CD4-positive, alpha-beta T cell treated with Interleukin-21 for 1 hour (primary cell): Measurements from ENCODE around the gene GPI.

Experiments
- DNase-seq: peaks from one replicate; pipeline ENCODE4 v3.0.0-alpha.2; 2020

The GPI gene

DNA sequence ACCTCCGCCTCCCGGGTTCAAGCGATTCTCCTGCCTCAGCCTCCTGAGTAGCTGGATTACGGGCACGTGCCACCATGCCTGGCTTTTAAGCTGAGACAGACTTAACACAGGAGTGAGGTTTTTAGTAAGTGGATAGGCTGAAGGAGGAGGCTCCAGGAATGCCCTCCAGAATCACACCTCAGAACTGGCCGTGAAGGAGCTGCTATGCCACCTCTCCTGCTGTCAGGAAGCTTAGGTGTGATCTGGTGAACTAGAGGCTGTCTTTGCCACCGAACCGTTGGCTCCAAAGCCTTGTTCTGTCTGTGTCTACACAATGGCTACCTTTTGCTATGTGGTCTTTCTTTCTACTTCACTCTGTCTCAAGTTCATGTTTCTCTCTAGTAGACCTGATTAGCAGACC is 43.4 kb downstream of the GPI start:
- no peak for DNase-seq

DNA sequence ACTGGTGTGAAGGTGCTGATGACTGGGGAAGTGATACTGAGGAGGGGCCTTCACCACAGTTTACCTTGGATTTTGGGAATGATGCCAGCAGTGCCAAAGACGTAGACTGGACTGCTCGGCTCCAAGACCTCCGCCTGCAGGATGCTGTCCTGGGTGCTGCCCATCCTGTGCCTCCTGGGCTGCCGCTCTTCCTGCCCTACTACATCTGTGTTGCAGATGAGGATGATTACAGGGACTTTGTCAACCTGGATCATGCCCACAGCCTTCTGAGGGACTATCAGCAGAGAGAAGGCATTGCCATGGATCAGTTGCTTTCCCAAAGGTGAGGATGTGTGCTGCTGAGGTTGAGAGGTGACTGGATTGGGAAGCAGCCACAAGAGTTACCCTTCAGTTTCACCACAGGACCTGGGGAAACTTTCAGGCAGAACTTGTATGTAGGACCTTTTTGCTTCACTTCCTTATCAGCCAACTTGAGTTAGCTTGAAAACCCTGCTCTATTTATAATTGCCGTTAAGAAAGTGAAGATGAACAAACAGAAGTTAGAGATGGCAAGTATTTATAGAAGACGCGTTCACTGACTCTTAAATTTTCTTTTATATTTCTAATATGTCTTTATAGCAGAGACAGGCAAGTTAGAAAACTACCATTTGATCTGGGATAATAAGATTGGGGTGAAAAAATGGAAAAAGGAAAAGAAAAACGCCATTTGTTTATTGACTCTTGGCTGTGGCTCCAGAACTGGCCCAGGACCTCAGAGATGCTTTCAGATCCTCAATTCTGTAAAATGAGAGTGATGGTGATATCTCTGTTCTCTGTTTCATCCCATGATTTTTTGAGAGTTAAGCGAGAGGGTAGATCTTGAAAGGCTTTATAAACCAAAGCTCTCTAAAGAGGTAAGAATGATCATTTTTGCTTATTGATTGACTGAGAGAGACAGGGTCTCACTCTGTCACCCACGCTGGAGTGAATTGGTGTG is 44.5 kb downstream of the GPI start:
- no peak for DNase-seq

DNA sequence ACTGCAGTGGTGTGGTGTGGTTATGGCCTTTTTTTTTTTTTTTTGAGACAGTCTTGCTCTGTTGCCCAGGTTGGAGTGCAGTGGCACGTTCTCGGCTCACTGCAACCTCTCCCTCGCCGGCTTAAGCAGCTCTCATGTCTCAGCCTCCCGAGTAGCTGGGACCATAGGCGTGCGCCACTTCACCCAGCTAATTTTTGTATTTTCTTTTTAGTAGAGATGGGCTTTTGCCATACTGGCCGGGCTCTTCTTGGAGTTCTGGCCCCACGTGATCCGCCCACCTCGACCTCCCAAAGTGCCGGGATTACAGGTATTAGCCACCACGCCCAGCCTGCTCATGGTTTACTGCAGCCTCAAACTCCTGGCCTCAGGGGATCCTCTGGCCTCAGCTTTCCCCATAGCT is 46.2 kb downstream of the GPI start:
- DNase-seq = no peak

DNA sequence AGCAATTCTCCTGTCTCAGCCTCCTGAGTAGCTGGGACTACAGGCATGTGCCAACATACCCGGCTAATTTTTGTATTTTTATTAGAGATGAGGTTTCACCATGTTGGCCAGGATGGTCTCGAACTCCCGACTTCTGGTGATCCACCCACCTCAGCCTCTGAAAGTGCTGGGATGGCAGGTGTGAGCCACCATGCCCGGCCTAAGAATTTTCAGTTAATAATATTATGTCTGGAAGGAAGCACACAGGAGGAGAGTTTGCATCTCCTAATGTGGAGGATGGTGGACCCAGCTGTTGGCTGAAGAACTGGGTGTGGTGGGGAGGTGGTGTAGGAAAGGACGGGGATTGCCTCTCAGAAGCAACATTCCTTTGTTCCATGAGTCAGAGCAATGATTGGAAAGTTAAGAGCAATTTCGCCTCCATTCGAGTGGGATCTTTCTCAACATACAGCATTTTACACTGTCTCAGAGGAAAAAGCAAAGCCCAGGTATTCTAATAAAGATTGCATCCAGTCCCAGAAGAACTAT is 51.1 kb downstream of the GPI start:
- DNase-seq = no peak

DNA sequence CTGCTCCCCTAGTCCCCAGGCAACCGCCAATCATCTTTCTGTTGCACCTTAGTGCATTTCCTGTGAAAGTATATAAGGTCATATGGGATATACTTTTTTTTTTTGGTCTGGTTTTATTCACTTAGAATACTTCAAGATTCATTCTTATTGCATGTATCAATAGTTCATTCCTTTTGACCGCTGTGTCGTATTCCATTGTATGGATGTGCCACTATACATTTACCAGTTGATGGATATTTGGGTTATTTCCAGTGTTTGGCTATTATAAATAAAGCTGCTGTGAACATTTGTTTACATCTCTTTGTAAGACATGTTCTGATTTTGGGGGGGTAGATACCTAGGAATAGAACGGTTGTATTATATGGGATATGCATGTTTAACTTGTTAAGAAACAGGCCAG is 53.3 kb downstream of the GPI start:
- DNase-seq = no peak

DNA sequence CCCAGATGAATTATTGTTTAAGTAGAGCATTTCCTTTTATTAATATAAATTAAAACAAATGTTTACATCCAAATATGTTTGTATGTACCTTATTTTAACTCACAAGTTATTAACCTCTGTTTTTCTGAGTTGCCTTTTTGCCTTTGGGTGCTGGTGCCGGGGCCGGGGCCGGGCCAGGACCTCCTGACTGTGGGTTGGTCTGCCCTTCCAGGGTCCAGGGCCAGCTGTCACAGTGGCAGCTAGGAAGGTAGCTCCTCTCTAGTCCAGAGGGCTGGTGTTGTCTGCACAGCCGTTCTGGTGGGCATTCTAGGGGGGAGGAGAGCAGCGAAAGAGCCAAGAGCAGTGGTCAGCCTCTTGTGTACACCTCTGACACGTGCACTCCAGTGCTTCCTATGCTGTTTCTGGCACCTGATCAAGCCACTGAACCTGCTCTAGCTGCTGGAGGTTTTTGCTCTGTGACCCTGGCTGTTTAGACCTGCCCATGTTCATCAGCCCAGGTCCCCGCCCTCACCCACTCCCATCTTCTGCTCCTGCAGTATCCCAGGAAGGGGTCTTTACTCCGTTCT is 61.2 kb downstream of the GPI start:
- DNase-seq = no peak

DNA sequence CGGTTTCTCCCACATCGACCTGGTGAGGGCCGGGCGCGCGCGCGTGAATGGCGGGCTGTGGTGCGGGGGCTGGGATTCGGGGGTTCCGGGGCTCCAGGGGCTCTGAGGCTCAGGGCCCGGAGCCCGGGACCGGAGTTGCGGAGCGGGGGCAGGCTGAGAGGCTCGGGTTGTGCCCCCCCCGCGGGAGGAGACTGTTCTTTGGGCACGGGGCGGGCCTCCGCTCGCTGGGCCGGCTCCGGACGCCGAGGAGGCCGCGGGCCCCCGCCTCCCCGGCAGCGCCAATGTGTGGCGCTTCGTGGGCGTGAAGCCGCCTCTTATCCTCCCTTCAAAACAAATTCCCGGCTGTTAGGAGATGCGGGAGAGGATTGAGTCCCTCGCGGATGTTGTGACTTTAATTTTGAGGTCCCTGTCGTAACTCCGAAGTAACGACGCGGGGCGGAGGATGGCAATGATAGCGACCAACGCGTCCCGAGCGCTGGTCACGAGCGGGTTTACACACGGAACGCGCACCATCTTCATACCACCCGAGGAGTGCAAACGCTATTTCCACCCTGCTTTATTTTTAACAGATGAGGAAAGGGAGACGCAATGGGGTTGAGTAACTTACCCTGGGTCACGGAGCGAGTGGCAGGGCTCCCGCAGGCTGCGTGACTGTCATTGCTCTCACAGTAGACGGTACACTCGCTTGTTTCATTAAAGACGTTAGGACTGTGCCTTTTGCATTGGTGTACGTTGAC is 63.7 kb downstream of the GPI start:
- DNase-seq = no peak

DNA sequence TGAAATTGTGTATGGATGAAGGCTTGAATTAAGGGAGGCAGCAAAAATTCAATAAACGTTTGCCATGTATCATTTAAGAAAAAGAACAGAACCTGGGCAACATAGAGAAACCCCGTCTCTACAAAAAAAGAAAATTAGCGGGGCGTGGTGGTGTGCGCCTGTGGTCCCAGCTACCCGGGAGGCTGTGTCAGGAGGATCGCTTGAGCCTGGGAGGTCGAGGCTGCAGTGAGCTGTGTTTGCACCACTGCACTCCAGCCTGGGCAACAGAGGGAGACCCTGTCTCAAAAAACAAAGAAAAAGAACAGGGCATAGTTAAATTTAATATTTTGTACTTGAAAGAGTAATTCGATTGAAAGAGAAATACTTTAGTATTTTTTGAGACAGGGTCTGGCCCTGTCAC is 64.6 kb downstream of the GPI start:
- DNase-seq = no peak

DNA sequence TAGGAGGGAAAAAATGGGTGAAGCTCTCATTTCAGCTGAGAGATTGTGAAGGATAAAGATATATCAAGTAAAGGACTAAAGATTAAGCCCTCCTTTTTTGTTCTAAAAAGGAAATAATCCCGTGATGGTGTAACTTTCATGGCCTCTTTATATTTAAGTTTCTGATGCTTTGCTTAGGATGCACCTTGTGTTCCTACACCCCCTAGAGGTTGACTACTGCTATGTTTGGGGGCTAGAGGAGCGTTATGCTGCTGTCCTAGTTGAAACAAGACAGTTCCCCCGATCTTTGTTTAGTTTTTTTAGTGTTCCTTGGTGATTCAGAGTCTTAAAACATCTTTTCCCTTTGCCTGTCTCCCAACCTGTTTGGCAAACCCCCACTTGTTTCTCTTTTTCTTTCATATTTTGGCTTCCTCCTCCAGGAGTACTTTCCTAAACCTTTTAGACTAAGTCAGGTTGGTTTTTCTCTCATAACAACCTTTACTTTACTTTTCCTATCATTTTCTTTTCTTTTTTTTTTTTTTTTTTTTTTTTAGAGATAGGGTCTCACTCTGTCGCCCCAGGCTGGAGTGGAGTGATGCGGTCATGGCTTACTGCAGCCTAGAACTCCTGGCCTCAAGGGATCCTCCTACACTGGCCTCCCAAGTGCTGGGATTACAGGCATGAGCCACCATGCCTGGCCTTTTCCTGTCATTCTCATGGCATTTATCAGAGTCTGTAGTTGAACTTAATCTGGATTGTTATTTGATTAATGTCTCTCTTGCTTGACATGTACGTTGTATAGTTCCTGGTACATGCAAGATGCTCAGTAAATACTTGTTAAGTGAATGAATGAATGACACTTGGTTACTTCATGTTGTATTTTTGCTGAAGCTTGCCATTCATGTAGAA is 66.0 kb downstream of the GPI start:
- peak; percentile 78 for DNase-seq

DNA sequence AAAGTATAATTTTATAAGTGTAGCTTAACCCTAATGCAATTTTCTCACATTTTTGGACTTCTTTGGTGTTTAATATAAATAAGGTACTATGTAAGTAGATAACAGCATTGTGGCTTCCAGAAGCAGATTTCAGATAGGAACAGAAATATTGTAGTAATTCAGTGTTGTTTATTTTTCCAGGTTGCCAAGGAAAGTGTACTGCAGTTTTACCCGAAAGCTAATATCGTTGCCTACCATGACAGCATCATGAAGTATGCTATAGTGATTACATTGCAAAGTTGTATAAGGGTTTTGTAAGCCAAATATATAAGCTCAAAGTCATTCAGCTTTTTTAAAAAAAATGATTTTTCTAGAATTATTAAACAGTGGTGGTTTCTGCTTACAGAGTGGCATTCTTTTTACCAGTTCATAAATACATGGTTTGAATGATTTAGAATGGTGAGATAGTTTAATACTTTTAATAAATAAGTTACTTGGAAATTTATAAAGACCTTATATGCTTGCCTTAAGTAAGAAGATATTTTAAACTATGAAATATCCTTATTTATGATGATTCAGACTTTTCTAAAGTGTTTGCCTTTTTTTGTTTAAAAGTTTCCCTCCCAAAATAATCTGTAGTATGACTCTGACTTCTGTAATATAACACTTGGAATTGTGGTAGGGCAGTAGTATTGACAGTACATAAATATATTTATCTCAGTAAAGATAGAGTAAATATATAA is 66.8 kb downstream of the GPI start:
- no peak for DNase-seq

DNA sequence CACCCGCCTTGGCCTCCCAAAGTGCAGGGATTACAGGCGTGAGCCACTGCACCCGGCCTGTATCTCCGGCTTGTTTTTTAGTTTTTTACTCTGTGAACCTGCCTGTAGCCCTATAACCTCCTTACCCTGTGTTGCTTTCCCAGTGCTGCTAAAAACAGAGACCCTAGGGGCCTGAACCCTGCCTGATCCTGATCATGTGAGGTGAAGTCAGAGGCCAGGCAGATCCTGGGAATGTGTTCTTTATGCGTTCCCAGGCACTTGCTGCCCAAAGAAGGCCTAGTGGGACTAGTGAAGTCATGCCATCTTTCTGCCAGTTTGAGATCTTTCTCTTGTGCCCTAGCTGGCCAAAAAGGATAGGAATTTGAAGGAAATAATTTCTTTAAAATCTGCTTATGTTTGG is 67.8 kb downstream of the GPI start:
- DNase-seq = no peak

DNA sequence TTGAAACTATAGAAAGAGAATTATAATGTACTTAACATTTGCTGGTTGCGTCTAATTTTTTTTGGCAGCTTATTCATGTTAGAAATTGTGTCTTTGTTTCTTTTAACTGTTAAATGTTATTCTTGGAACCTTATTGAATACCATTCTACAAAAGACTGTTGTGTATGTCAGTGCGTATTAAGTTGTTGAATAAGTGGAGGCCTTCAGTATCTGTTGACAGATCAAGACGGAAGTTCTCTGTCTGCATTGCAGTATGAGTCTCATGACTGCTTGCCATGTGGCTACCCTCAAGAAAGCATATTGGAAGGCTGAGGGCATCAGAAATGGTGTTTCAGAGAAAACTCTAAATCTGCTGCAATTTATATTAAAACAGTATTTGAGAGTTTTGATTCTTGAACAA is 71.7 kb downstream of the GPI start:
- no peak for DNase-seq

DNA sequence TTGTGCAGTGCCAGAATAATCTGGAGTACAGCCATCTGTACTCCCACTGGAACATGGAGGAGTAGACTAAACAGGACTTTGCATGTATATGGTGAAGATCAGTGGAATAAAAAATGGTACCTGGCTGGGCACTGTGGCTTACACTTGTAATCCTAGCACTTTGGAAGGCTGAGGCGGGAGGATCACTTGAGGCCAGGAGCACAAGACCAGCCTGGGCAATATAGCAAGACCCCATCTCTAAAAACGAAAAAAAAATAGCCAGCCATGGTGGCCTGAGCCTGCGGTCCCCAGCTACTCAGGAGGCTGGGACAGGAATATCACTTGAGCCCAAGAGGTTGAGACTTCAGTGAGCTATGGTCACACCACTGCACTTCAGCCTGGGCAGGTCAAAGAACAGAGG is 83.2 kb downstream of the GPI start:
- DNase-seq = no peak
